Measurements from ENCODE around the gene TMPRSS6.

Gene TMPRSS6

DNA sequence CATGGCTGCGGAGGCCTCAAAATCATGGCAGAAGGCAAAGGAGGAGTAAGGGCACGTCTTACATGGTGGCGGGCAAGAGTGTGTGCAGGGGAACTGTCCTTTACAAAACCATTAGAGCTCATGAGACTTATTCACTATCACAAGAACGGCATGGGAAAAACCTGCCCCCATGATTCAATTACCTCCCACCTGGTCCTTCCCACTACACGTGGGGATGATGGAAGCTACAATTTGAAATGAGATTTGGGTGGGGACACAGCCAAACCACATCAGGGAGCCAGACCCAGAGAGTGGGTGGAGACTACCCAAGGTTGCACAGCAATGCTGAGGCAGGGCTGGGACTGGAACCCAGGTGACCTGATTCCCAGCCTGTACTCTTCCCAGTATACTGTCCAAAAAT, 8.6 kb upstream of the TMPRSS6 start:
- FAIRE-seq: no peak

DNA sequence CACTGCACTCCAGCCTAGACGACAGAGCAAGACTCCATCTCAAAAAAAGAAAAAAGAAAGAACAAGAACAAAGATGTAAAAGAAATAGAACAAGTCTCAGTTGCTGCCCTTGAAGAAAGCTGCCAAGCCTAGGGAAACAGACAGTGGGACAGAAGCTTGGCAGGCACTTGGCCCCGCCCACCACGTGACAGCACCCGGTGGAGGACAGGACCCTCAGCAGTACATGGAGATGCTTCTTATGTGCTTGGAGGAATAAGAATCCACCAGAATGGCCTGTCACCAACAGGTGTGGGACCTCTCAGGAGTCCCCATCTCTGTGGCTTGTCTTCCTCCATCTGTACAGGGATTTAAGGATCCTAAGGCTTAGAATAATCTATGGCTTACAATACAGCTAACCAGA, 7.6 kb upstream of the TMPRSS6 start:
- no peak for DNase-seq (ENCODE audit: low spot score)
- no peak for FAIRE-seq

More for the DNA sequence above, 8.6 kb upstream of the TMPRSS6 start:
- DNase-seq (ENCODE audit: low spot score): no peak

DNA sequence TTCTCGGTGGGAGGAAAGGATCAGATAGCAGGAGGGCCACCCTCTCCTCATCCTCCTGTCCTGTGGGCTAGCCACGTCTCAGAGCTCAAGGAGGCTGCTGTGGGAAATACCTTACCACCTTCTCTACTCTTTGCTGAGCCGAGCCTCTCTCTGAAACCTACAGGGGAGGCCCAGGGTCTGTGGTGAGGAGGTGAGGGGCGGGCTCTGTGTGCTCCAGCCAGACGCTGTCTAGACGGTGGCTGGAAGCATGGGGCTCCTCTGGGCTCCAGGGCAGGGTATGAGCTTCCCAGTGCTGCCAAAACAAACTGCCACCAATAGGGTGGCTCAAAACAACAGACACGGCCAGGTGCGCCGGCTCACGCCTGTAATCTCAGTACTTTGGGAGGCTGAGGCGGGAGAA, 5.5 kb upstream of the TMPRSS6 start:
- no peak for DNase-seq (ENCODE audit: low spot score)
- FAIRE-seq: no peak

DNA sequence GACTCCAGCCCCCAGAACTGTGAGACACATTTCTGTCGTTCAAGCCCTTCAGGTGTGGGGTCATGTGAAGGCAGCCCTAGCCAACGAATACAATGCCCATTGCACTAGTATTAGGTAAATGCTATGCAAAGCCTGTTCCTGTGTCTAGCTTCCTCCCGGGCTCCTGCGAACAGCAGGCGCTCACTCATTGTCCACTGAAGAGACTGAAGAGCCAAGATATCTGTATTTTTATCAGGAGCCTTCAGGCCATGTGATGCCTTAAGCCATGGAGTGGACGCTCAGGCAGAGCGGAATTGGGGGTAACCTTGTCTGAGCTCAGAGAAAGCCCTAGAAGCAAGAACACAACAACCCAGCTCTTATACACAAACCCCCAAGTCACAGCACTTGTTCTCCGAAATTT, 4.2 kb upstream of the TMPRSS6 start:
- FAIRE-seq (no peak), DNase-seq (ENCODE audit: low spot score) (no peak)

DNA sequence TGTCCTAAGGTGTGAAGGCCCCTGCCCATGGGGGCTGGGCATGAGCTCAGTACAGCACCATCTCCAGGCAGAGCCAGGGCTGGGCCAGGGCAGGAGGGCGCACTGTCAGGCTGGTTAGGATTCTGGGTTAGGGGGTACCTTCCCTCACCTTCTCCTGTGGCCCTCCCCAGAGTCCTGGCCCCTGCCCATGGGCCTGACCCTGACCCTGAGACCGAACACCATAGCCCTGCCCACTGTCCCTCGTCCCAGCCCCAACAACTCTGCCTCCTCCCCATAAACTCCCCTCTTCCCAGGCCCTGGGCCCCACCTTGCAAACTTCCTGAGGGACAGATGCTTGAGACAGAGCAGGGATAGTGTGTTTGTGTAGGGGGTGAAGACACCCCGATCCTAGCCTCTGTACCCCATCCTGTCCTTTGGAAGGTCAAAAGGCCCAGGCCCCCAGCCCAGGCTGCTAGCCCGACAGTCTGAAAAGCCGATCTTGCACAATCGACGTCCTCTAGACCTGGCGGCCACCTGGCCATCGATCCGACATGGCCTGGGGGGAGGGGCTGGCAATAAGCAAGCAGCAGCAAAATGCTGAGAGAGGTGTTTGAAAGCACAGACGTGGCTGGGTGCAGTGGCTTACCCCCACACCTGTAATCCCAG, 2.7 kb upstream of the TMPRSS6 start:
- FAIRE-seq: no peak
- no peak for DNase-seq (ENCODE audit: low spot score)

DNA sequence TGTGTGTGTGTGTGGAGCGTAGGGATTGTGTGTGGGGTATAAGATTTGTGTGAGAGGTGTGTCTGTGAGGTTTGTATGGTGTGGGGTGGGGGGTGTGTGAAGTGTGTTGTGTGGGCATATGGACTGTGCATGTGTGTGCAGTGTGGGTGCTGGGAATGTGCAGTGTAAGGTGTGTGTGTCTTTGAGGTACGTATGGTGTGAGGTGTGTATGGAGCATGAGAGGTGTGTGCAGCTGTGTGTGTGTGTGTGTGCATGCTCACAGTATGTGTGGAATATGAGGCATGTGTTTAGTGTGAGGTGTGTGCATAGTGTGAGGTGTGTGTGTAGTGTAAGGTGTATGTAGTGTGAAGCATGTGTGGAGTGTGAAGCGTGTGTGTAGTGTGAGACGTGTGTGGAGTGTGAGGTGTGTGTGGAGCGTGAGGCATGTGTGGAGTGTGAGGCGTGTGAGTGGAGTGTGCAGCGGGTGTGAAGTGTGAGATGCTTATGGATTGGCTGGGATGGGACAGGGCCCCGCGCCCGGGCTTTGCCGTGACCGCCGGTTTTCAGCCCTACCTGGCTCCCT, 1.7 kb upstream of the TMPRSS6 start:
- DNase-seq (ENCODE audit: low spot score): no peak
- no peak for FAIRE-seq

DNA sequence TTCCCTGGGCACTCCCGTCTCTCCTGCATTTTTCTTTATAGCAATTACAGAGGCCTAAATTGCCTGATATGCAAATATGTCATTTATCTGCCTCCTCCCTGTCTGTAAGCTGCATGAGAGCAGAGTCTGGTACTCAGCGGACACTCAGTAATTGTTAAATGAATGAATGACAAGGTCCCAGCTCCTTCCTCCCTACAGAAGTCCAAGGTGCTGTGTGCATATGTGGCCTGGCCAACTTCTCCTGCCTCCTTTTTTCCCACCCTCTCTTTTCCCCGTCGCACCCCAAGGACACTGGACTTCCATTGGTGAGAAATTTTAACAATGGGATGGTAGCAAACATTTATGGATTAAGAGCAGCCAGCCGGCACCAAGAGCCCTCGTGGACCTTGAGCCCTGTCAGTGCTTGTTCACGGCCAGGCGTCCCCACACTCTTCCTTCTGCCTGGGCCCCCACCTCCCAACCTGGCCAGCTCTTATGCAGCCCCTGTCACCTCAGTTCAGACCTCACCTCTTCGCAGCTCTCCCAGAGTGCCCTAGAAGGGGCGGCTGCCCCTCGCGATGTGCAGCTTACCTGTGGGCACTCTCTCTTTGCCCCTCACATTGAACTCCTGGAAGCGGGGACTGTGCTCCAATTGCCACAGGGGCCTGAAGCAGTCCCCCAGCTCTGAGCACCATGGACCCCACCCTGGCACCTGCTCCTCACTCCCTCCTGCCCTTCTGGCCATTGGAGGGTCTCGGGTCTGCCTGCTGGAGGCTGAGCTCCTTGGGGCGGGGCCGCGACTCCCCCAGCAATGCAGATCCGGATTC, 1.5 kb downstream of the TMPRSS6 start:
- FAIRE-seq (no peak), DNase-seq (ENCODE audit: low spot score) (no peak)

DNA sequence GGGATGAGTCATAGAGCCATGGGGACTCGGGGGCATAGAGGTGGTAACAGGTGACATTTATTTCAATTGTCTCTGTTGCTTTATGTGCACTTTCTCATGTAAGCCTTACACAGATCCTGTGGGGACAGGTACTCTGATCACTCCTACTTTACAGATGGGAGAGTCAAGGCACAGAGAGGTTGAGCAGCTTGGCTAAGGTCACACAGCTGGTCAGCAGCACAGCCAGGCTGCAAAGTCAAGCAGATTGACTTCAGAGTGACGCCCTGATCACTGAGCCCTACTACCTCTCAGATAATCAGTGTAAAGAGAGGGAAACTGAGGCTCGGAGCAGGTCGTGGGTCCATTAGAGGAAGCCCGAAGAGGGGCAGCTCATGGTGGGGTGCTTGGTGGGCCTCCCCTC, 3.5 kb downstream of the TMPRSS6 start:
- DNase-seq (ENCODE audit: low spot score): no peak
- FAIRE-seq: no peak

DNA sequence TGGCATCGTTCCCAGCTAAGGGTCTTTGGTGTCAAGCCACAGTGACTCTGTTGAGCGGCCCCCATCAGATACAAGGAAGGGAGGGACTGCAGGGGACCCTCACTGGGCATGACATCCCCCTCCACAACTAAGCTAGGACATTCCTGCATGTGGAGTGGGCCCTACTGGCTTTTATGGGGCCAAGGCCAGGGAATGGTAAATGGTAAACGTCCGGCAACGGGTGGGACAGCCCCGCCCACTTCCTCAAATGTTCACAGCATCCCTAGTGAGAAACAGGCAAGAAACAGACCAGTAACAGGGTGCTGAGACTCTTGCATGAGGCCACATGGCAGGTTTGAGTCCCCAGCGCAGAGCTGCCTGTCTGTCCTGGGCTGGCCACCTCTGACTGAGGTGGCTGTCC, 4.4 kb downstream of the TMPRSS6 start:
- FAIRE-seq (no peak), DNase-seq (ENCODE audit: low spot score) (no peak)

DNA sequence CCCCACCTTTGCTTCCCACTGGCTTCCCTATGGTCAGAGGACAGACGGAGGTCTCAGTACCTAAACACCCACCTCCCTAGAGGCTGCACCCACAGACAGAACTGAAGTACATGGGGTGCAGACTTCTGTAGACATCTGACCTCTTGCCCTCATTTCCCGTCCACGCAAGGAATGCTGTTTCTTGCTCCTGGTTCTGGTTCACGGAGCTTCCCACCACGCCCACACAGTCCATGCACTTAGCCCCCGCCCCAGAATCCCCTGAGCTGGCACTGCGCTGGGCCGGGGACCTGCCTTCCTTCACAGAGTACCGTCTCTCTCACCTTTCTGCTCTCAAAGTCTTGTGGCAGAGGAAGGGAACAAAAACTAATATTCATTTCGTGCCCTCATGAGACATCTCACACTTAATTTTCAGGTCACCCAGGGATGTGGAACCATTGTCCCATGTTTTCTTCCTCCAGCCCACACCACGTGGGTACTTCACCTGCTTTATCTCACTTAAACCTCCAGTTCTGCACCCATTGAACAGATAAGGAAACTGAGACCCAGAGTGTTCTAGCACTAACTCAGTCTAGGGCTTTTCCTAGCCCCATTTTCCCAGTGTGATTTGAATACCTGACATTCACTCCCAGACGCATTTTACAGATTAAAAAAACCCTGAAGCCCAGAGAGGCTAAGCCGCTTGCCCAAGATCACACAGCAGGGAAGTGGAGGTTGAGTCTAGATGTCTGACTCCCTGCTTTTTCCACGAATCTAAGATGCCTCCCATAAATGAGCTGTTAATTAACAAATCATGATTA, 5.7 kb downstream of the TMPRSS6 start:
- no peak for DNase-seq (ENCODE audit: low spot score)
- no peak for FAIRE-seq

DNA sequence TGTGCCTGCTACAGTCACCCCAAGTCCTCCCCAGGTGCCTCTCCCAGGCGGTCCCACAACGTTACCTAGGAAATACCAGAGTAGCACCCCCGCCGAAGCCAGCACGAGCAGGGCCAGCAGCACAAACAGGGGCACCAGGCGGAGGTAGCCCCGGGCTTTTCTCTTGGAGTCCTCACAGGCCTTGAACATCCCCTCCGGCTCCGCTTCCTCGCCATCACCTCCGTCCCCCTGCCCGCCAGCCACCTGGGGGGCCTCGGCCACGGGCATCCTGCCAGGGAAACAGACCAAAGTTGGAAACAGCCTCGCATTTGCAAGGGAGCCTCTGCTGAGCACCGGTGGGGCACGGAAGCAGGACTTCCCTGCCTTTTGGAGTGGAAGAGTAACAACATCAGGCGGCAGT, 6.4 kb downstream of the TMPRSS6 start:
- no peak for DNase-seq (ENCODE audit: low spot score)
- no peak for FAIRE-seq

DNA sequence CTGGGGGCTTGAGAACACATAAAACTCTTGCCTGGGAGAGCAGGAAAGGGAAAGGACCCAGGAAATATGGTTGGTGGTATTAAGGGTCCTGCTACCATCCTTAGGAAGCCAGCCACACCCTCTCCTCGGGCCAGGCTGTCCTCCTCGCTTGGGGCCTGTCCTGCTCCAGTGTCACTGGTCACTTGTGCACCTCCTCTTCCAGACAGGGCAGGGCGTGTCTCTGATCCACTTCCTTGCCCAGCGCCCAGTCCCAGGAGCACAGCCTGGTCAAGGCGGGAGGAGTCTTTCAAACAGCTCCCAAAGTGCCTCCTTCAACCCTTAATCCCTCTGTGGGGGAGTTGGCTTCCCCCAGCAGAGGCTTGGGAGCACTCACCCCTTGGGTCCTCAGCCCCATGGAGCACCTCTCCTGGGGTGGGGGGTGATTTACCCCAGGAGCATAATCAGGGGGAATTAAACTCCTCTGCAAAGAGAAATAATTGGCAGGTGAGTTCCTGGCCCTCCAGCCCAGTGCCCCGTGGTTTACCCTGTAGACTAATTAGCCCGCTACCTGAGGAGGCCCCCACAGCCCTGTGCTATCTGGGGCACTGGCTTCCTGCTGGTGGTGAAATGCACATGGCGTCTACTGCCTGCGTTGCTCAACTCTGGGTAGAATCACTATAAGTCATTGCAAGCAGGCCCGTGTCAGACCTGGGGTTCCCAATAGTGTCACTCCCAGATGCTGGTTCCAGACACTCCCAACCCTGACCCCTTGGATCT, 8.0 kb downstream of the TMPRSS6 start:
- no peak for DNase-seq (ENCODE audit: low spot score)
- FAIRE-seq: no peak

DNA sequence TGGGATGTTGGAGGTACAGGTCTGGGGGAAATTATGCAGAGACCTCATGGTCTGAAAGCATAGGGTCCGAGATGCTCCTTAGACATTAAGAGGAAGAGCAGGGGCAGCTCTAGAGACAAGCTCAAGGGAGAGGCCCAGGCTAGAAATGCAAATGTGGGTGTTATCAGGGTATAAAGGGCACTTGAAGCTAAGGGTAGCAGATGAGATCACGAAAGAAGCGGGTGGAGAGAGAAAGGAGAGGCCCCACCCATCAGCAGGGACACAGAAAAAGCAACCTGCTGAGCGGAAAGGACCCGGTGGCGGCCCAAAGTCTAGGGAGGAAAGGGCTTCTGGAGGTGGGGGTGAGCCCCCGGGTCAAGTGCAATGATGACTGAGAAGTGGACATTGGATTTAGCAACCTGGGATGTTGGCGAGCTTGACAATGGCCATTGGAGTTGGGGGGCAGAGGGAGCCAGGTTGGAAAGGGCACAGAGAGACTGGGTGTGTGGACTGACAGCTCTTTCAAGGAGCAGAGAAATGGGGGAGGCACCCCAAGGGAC, 8.9 kb downstream of the TMPRSS6 start:
- no peak for FAIRE-seq
- DNase-seq (ENCODE audit: low spot score): no peak

DNA sequence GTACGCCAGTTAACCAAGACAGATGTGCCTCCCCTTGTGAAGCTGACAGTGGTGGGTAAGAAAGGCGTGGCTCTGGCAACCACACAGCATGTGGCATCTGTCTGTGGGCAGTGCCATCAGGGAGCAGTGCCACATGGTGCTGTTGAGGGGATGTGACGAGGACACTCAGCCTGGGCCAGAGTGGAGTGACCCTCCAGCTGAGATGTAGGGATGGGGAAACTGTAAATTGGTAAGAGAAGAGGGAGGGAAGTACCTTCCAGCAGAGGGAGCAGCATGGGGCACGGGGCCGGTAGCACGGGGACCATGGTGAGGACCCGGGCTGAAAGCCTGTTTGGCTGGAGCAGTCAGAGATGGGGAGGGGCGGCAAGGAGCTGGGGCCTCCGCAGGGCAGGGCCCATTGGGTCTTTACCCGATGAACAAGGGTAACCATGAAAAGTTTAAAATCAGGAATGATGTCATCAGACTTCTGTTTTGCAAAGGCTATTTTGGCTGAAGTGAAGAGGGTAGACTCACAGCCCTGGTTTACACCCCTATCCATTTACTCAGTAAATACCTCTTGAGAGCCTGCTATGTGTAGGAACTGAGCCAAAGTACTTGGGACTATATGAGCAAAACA, 10.4 kb downstream of the TMPRSS6 start:
- FAIRE-seq: no peak
- DNase-seq (ENCODE audit: low spot score): no peak

DNA sequence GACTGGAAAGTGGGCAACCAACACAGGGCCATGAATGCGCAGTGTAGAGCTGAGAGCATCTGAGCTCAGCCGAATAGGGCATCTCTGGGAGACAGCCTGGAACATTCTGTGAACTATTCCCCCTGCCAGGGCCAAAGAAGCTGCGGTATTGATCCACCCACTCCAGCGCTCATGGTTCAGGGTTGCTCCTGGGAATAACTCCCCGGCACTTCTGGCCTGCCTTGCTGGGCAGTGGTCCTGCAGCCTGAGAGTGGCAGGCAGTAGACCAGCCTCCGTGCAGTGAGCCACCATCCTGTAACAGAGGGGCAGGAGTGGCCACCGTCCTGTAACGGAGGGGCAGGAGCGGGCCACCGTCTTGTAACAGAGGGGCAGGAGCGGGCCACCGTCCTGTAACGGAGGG, 12.2 kb downstream of the TMPRSS6 start:
- DNase-seq (ENCODE audit: low spot score) (no peak), FAIRE-seq (no peak)

DNA sequence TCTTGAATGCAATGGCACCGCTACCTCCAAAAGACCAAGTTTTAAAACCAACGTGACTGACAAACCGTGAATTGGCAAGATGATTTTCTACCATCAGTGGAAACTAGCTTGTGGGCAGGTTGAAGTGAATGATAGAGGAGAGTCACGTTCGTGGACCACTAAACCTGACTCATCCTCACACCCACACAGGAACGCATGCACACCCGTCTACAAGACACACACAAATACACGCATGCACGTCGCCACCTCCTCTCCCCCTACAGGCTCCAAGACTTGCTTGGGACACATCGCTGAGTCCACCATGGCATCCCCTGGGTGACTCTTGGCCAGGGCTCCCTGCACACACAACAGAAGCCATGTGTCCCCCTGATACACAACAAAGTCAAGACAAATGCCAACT, 14.4 kb downstream of the TMPRSS6 start:
- DNase-seq (ENCODE audit: low spot score): no peak
- FAIRE-seq: no peak

DNA sequence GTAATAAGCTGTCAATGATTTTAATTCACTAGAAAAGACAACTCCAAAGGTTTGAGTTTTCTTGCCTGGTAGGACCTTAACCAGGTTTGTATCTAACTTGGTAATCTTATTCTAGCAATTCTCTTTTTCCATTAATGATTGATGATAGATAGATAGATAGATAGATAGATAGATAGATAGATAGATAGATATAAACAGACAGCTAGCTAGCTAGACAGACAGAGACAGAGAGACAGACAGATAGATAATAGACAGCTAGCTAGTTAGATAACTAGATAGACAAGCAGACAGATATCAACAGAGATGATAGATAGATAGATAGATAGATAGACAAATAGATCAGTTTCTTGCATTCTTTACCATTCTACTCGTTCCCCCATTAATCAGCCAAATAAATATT, 15.3 kb downstream of the TMPRSS6 start:
- DNase-seq (ENCODE audit: low spot score) (no peak), FAIRE-seq (no peak)

DNA sequence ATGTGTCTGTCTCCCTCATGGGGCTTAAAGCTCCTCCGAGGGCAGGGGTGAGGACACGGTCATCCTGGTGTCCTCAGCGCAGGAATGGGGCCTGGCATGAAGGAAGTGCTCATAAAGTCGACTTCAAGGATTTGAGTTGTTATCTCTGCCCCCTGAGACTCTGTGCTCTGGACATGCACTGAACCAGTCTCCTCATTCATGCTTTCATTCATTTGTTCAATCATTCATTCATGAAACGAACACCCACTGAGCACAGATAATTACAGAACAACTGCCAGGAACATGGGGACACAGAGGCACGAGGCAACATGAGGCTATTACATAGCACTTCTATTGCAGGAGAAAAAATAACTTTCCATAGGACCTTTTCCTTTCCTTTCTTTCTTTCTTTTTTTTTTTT, 16.5 kb downstream of the TMPRSS6 start:
- FAIRE-seq (no peak), DNase-seq (ENCODE audit: low spot score) (no peak)

DNA sequence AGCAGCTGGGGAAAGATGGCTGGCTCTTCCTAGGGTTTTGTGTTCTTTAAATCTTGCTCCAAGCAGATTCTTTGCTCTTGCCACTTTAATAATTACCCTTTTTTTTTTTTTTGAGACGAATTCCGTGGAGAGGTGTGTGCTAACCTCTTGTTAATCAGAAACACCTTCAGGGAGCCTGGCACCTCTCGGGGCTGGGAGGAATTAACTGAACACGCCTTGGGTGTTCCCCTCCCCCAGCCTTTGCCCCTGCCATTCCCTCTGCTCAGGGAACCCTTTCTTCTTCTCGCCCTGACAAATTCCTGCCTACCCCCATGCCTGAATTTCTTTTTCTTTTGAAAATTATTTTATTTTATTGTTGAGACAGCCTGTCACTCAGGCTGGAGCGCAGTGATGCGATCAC, 17.5 kb downstream of the TMPRSS6 start:
- FAIRE-seq (no peak), DNase-seq (ENCODE audit: low spot score) (no peak)

DNA sequence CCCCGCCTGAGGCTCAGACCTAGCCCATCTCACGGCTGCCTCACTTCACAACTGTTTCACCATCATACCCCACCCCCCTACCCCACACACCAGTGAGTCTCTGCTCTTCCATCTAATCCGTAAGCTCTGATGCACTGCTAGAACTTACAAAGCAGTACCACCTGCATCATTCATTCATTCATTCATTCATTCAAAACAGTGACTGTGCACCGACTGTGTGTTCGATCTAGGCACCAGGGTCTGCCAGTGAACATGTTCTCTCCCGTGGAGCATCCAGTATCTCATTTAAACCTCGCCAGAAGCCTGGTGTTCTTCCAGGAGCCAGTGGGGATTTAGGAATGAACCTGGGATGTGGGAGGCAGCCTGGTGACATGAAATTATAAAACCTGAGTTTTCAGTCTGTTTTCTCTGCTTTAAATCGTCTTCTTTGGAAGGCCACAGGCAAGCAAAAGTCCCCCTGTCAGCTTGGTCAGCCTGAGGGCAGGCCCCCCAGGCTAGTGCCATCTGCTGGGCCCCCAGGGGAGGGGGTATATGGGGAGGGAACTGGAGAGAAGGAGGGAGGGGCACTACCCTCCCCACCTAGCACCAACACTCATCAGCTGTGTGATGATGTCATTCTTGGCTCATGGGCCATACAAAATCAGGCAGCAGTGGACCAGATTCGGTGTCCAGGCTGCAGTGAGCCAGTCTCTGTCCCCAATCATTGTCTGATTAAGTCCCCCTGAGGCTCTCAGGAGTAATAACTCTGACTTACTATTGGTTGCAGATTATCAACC, 18.4 kb downstream of the TMPRSS6 start:
- FAIRE-seq (no peak), DNase-seq (ENCODE audit: low spot score) (no peak)

All from RCC 7860 (cell line).